Measurements from ENCODE around the gene MORC1. TPM values are rescaled to one million over a fixed set of nuclear protein-coding genes. Genes with fewer than 3 reads are reported as not detected.

Gene MORC1
- total RNA-seq, 2 donors from 2014 or later: not detected

GRCh38 chr3:109125902-109126301 lies 8.0 kb upstream of the MORC1 start:
- no peak for TF ChIP-seq CTCF (IDR thresholded peaks at IDR 0.05)
- H3K9me3 ChIP-seq: no peaks in the 10 kb centered on the region
- H3K27ac ChIP-seq: no peak overlapping the region
- no peaks in the 10 kb centered on the region for H3K36me3 ChIP-seq
- DNase-seq (ENCODE audit: low spot score) (no peak), ATAC-seq (ENCODE audit: insufficient number of reproducible peaks, low FRiP score, low read depth) (no peak)
- H3K27me3 ChIP-seq (replicated peaks; ENCODE audit: insufficient read depth): no peaks in the 10 kb centered on the region
- H3K4me3 ChIP-seq: no peak overlapping the region
- no peaks in the 10 kb centered on the region for H3K4me1 ChIP-seq (ENCODE audit: control insufficient read depth in 1 of 2, low read depth in 2 of 2)

- no peak for DNase-seq (ENCODE audit: low spot score)
Measured at GRCh38 chr3:109122690-109123089, 4.8 kb upstream of the MORC1 start.

GRCh38 chr3:109118584-109118983 lies 650 bp upstream of the MORC1 start:
- Histone ChIP-seq H3K9me3 (no peaks in the 10 kb centered on the region), H3K36me3 (no peaks in the 10 kb centered on the region), H3K27ac (no peak overlapping the region), H3K4me1 (ENCODE audit: control insufficient read depth in 1 of 2, low read depth in 2 of 2) (no peaks in the 10 kb centered on the region), H3K27me3 (replicated peaks; ENCODE audit: insufficient read depth) (no peaks in the 10 kb centered on the region), H3K4me3 (no peak overlapping the region)
- ATAC-seq (ENCODE audit: insufficient number of reproducible peaks, low FRiP score, low read depth) (no peak), DNase-seq (ENCODE audit: low spot score) (no peak)
- TF ChIP-seq CTCF (IDR thresholded peaks at IDR 0.05): no peak

More at GRCh38 chr3:109122690-109123089, 4.8 kb upstream of the MORC1 start:
- no peaks in the 10 kb centered on the region for H3K9me3 ChIP-seq
- TF ChIP-seq CTCF (IDR thresholded peaks at IDR 0.05): no peak
- H3K27ac ChIP-seq: no peak overlapping the region
- no peaks in the 10 kb centered on the region for H3K36me3 ChIP-seq
- no peaks in the 10 kb centered on the region for H3K4me1 ChIP-seq (ENCODE audit: control insufficient read depth in 1 of 2, low read depth in 2 of 2)
- no peak for ATAC-seq (ENCODE audit: insufficient number of reproducible peaks, low FRiP score, low read depth)
- no peaks in the 10 kb centered on the region for H3K27me3 ChIP-seq (replicated peaks; ENCODE audit: insufficient read depth)
- H3K4me3 ChIP-seq: no peak overlapping the region

- Histone ChIP-seq H3K4me1 (ENCODE audit: control insufficient read depth in 1 of 2, low read depth in 2 of 2) (no peaks in the 10 kb centered on the region), H3K9me3 (no peaks in the 10 kb centered on the region), H3K27ac (no peak overlapping the region), H3K4me3 (no peak overlapping the region), H3K27me3 (replicated peaks; ENCODE audit: insufficient read depth) (no peaks in the 10 kb centered on the region), H3K36me3 (no peaks in the 10 kb centered on the region)
- DNase-seq (ENCODE audit: low spot score): no peak
- no peak for TF ChIP-seq CTCF (IDR thresholded peaks at IDR 0.05)
- ATAC-seq (ENCODE audit: insufficient number of reproducible peaks, low FRiP score, low read depth): no peak
Measured at GRCh38 chr3:109116031-109116430, 1.9 kb downstream of the MORC1 start.

GRCh38 chr3:109115451-109115850 lies 2.5 kb downstream of the MORC1 start:
- Histone ChIP-seq H3K27ac (no peak overlapping the region), H3K4me3 (no peak overlapping the region), H3K4me1 (ENCODE audit: control insufficient read depth in 1 of 2, low read depth in 2 of 2) (no peaks in the 10 kb centered on the region), H3K9me3 (no peaks in the 10 kb centered on the region), H3K27me3 (replicated peaks; ENCODE audit: insufficient read depth) (no peaks in the 10 kb centered on the region), H3K36me3 (no peaks in the 10 kb centered on the region)
- TF ChIP-seq CTCF (IDR thresholded peaks at IDR 0.05): no peak
- ATAC-seq (ENCODE audit: insufficient number of reproducible peaks, low FRiP score, low read depth): no peak
- DNase-seq (ENCODE audit: low spot score): no peak
